PFSK-1 (cell line): Measurements from ENCODE around the gene GRK5.

Source experiments
- FOXP2 ChIP-seq: optimal IDR thresholded peaks from 2 replicates; pipeline ENCODE3; 2011; ENCODE audit warnings: borderline replicate concordance, control low read depth, inconsistent platforms; ENCODE audit not compliant: insufficient read depth; ENCODE audit errors: extremely low read length, extremely low read depth
- POLR2AphosphoS5 ChIP-seq: IDR thresholded peaks from 2 replicates; pipeline ENCODE4 v1.6.1; 2012; ENCODE audit warnings: low read depth, mild to moderate bottlenecking, control low read depth, low read length, moderate library complexity
- REST ChIP-seq, 2 experiments: IDR thresholded peaks; 2 replicates each; pipeline versions ENCODE4 v1.6.1 to v1.8.0; 2011 to 2012; ENCODE audit warnings: low read depth in 2 of 2, low read length in 2 of 2, control low read depth in 1 of 2, inconsistent platforms in 1 of 2, mild to moderate bottlenecking in 1 of 2, moderate library complexity in 1 of 2; ENCODE audit not compliant: insufficient read depth in 1 of 2
- SIN3A ChIP-seq: IDR thresholded peaks from 2 replicates; pipeline ENCODE4 v1.6.1; 2012; ENCODE audit warnings: mild to moderate bottlenecking, low read length, moderate library complexity, borderline replicate concordance; ENCODE audit not compliant: insufficient read depth
- TAF1 ChIP-seq: IDR thresholded peaks from 2 replicates; pipeline ENCODE4 v1.6.1; 2012; ENCODE audit warnings: low read length, control low read depth, borderline replicate concordance; ENCODE audit not compliant: insufficient read depth

The GRK5 gene

DNA sequence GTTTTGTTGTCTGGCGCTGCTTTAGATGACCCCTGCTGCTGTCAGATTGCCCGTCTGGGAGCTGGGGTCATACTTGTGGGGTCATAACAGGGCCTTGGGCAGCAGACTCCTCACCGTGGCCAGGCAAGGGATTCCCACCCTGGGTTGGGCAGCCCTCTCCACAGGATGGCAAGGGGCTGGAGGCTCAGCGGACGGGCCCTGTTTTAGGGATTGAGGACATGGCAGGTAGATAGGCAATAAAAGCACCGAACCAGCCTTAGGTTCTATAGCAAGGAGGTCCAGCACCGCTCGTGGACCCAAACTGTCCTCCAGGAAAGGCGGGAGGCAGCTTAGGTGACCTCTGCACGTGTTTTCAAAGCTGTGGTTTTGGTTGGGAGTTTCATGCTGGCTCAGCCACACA lies 60.0 kb downstream of the GRK5 start:
- TF ChIP-seq SIN3A (no peak), FOXP2 (no peak), REST (IDR thresholded peaks at IDR 0.05; ENCODE audit: insufficient read depth in 1 of 2, low read depth in 2 of 2, low read length in 2 of 2) (no peak)

DNA sequence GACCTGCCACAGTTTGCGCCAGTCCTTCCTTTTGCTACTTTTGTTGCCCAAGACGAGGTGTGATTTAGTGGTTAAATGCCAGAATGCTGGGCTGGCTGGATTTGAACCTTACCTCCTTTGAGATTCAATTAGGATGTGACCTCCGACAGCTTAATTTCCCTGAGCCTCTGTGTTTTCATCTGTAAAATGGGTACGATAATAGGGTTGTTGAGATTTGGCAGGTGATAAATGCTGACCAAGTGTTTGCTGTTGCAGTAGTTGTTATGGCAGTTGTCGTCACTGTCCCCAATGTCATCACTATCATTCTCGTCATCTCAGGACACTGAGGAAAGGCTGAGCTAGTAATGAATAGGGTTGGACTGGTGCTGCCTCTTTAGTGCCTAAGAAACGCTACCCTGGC lies 61.1 kb downstream of the GRK5 start:
- TF ChIP-seq POLR2AphosphoS5, result no peak
- no peak for TF ChIP-seq TAF1
- no peak for TF ChIP-seq SIN3A
- no peak for TF ChIP-seq FOXP2

- no peak for TF ChIP-seq REST (IDR thresholded peaks at IDR 0.05; ENCODE audit: insufficient read depth in 1 of 2, low read depth in 2 of 2, low read length in 2 of 2)
These were observed 61.6 kb downstream of the GRK5 start for GRCh38 chr10:119268871-119269506.

GRCh38 chr10:119269737-119270136 lies 62.4 kb downstream of the GRK5 start:
- TF ChIP-seq TAF1 (no peak), FOXP2 (no peak), REST (IDR thresholded peaks at IDR 0.05; ENCODE audit: insufficient read depth in 1 of 2, low read depth in 2 of 2, low read length in 2 of 2) (no peak), SIN3A (no peak), POLR2AphosphoS5 (no peak)

GRCh38 chr10:119270762-119271366 lies 63.5 kb downstream of the GRK5 start:
- no peak for TF ChIP-seq SIN3A
- TF ChIP-seq REST (IDR thresholded peaks at IDR 0.05; ENCODE audit: insufficient read depth in 1 of 2, low read depth in 2 of 2, low read length in 2 of 2), result no peak
- TF ChIP-seq POLR2AphosphoS5, result no peak
- TF ChIP-seq FOXP2, result no peak
- no peak for TF ChIP-seq TAF1
